ENCODE results near the gene SYPL2. TPM values are rescaled to one million over a fixed set of nuclear protein-coding genes. Genes with fewer than 3 reads are reported as not detected.

The SYPL2 gene
- total RNA-seq, 2 experiments from 2014 or later, result not detected

- peaks cover 9% of the 10 kb centered on the region for H3K27me3 Mint-ChIP-seq
- H3K36me3 Mint-ChIP-seq, result peaks cover 7% of the 10 kb centered on the region
- no peaks in the 10 kb centered on the region for H3K9me3 Mint-ChIP-seq
- no peak overlapping the region for H3K4me3 Mint-ChIP-seq
- H3K27ac Mint-ChIP-seq, result no peak overlapping the region
- DNase-seq, result no peak
- H3K4me1 Mint-ChIP-seq, result peaks cover 30% of the 10 kb centered on the region
Measured at GRCh38 chr1:109481646-109482045, 15.3 kb downstream of the SYPL2 start.

GRCh38 chr1:109482242-109482641 is 15.9 kb downstream of the SYPL2 start:
- Mint-ChIP-seq H3K27me3 (peaks cover 5% of the 10 kb centered on the region), H3K36me3 (peaks cover 7% of the 10 kb centered on the region), H3K27ac (no peak overlapping the region), H3K4me3 (no peak overlapping the region), H3K4me1 (peaks cover 31% of the 10 kb centered on the region), H3K9me3 (no peaks in the 10 kb centered on the region)
- DNase-seq, result no peak

- Mint-ChIP-seq H3K9me3 (no peaks in the 10 kb centered on the region), H3K4me3 (peak overlapping the region; percentile 92), H3K4me1 (peaks cover 31% of the 10 kb centered on the region)
Measured at GRCh38 chr1:109482791-109483671, 16.7 kb downstream of the SYPL2 start.

GRCh38 chr1:109483672-109484518 is 17.5 kb downstream of the SYPL2 start, which contains the start of gene ATXN7L2:
ATXN7L2 (plus strand) TSS chr1:109483905; CDS start chr1:109483954, 49 bp downstream.
- peaks cover 12% of the 10 kb centered on the region for H3K36me3 Mint-ChIP-seq

More at GRCh38 chr1:109482791-109483671, 16.7 kb downstream of the SYPL2 start:
- H3K27me3 Mint-ChIP-seq, result peaks cover 5% of the 10 kb centered on the region
- H3K27ac Mint-ChIP-seq, result peak overlapping the region; percentile 86
- peak; percentile 48 for DNase-seq
- H3K36me3 Mint-ChIP-seq, result peaks cover 12% of the 10 kb centered on the region

GRCh38 chr1:109484519-109484975 is 18.2 kb downstream of the SYPL2 start:
- H3K36me3 Mint-ChIP-seq, result peaks cover 12% of the 10 kb centered on the region
- H3K9me3 Mint-ChIP-seq, result no peaks in the 10 kb centered on the region
- DNase-seq, result no peak
- peak overlapping the region; percentile 99 for H3K4me3 Mint-ChIP-seq
- no peaks in the 10 kb centered on the region for H3K27me3 Mint-ChIP-seq
- peak overlapping the region; percentile 98 for H3K27ac Mint-ChIP-seq
- H3K4me1 Mint-ChIP-seq, result peaks cover 27% of the 10 kb centered on the region

More at GRCh38 chr1:109483672-109484518, 17.5 kb downstream of the SYPL2 start, which contains the start of gene ATXN7L2:
- no peaks in the 10 kb centered on the region for H3K9me3 Mint-ChIP-seq
- peaks cover under 1% of the 10 kb centered on the region for H3K27me3 Mint-ChIP-seq
- peak within 1 kb of the TSS; percentile 99 for H3K4me3 Mint-ChIP-seq
- peak within 1 kb of the TSS; percentile 98 for H3K27ac Mint-ChIP-seq
- peaks cover 28% of the 10 kb centered on the region for H3K4me1 Mint-ChIP-seq
- DNase-seq, result peak; percentile 92

GRCh38 chr1:109485001-109485400 is 18.7 kb downstream of the SYPL2 start:
- Mint-ChIP-seq H3K4me3 (peak overlapping the region; percentile 99), H3K4me1 (peaks cover 27% of the 10 kb centered on the region), H3K36me3 (peaks cover 12% of the 10 kb centered on the region), H3K9me3 (no peaks in the 10 kb centered on the region), H3K27me3 (no peaks in the 10 kb centered on the region), H3K27ac (peak overlapping the region; percentile 98)
- DNase-seq, result no peak

GRCh38 chr1:109487261-109487660 is 20.9 kb downstream of the SYPL2 start:
- Mint-ChIP-seq H3K9me3 (no peaks in the 10 kb centered on the region), H3K4me1 (peaks cover 24% of the 10 kb centered on the region), H3K36me3 (peaks cover 12% of the 10 kb centered on the region), H3K4me3 (no peak overlapping the region), H3K27ac (no peak overlapping the region), H3K27me3 (no peaks in the 10 kb centered on the region)
- DNase-seq, result no peak

- Mint-ChIP-seq H3K4me3 (no peak overlapping the region), H3K4me1 (peaks cover 17% of the 10 kb centered on the region), H3K27me3 (no peaks in the 10 kb centered on the region), H3K27ac (no peak overlapping the region), H3K9me3 (no peaks in the 10 kb centered on the region), H3K36me3 (peaks cover 12% of the 10 kb centered on the region)
- DNase-seq, result no peak
Measured at GRCh38 chr1:109488201-109488600, 21.9 kb downstream of the SYPL2 start.

GRCh38 chr1:109488696-109489095 is 22.4 kb downstream of the SYPL2 start:
- no peak overlapping the region for H3K4me3 Mint-ChIP-seq
- no peaks in the 10 kb centered on the region for H3K9me3 Mint-ChIP-seq

GRCh38 chr1:109490029-109490933 is 23.9 kb downstream of the SYPL2 start:
- H3K9me3 Mint-ChIP-seq, result no peaks in the 10 kb centered on the region
- H3K4me1 Mint-ChIP-seq, result peaks cover 14% of the 10 kb centered on the region
- no peak overlapping the region for H3K27ac Mint-ChIP-seq
- no peaks in the 10 kb centered on the region for H3K27me3 Mint-ChIP-seq
- peaks cover 6% of the 10 kb centered on the region for H3K36me3 Mint-ChIP-seq
- no peak overlapping the region for H3K4me3 Mint-ChIP-seq
- DNase-seq, result peak; percentile 63

More at GRCh38 chr1:109488696-109489095, 22.4 kb downstream of the SYPL2 start:
- no peak for DNase-seq
- H3K4me1 Mint-ChIP-seq, result peaks cover 14% of the 10 kb centered on the region
- H3K27me3 Mint-ChIP-seq, result no peaks in the 10 kb centered on the region
- H3K36me3 Mint-ChIP-seq, result peaks cover 12% of the 10 kb centered on the region
- no peak overlapping the region for H3K27ac Mint-ChIP-seq

GRCh38 chr1:109490934-109491302 is 24.6 kb downstream of the SYPL2 start:
- Mint-ChIP-seq H3K27me3 (no peaks in the 10 kb centered on the region), H3K4me1 (peaks cover 18% of the 10 kb centered on the region), H3K9me3 (no peaks in the 10 kb centered on the region), H3K4me3 (no peak overlapping the region), H3K27ac (no peak overlapping the region), H3K36me3 (peaks cover 6% of the 10 kb centered on the region)
- DNase-seq, result no peak

GRCh38 chr1:109491372-109491771 is 25.0 kb downstream of the SYPL2 start:
- no peaks in the 10 kb centered on the region for H3K27me3 Mint-ChIP-seq
- no peak overlapping the region for H3K27ac Mint-ChIP-seq
- no peak overlapping the region for H3K4me3 Mint-ChIP-seq
- no peaks in the 10 kb centered on the region for H3K9me3 Mint-ChIP-seq
- DNase-seq, result no peak
- peaks cover 6% of the 10 kb centered on the region for H3K36me3 Mint-ChIP-seq
- H3K4me1 Mint-ChIP-seq, result peaks cover 22% of the 10 kb centered on the region

GRCh38 chr1:109492779-109493178 is 26.4 kb downstream of the SYPL2 start:
- no peak overlapping the region for H3K4me3 Mint-ChIP-seq
- H3K9me3 Mint-ChIP-seq, result no peaks in the 10 kb centered on the region
- no peak for DNase-seq
- H3K27me3 Mint-ChIP-seq, result no peaks in the 10 kb centered on the region
- peaks cover 2% of the 10 kb centered on the region for H3K36me3 Mint-ChIP-seq
- H3K4me1 Mint-ChIP-seq, result peaks cover 29% of the 10 kb centered on the region
- H3K27ac Mint-ChIP-seq, result no peak overlapping the region

GRCh38 chr1:109493227-109493626 is 26.9 kb downstream of the SYPL2 start:
- H3K9me3 Mint-ChIP-seq, result no peaks in the 10 kb centered on the region
- no peak for DNase-seq
- no peaks in the 10 kb centered on the region for H3K36me3 Mint-ChIP-seq
- no peaks in the 10 kb centered on the region for H3K27me3 Mint-ChIP-seq
- H3K4me3 Mint-ChIP-seq, result peak overlapping the region; percentile 97
- no peak overlapping the region for H3K27ac Mint-ChIP-seq
- peaks cover 34% of the 10 kb centered on the region for H3K4me1 Mint-ChIP-seq
